RKO (cell line): ENCODE data around the gene NAA40.

Experiments used
- DNase-seq: peaks from one replicate; pipeline ENCODE4 v3.0.0-alpha.2; 2016; ENCODE audit warnings: low spot score

The NAA40 gene

DNA sequence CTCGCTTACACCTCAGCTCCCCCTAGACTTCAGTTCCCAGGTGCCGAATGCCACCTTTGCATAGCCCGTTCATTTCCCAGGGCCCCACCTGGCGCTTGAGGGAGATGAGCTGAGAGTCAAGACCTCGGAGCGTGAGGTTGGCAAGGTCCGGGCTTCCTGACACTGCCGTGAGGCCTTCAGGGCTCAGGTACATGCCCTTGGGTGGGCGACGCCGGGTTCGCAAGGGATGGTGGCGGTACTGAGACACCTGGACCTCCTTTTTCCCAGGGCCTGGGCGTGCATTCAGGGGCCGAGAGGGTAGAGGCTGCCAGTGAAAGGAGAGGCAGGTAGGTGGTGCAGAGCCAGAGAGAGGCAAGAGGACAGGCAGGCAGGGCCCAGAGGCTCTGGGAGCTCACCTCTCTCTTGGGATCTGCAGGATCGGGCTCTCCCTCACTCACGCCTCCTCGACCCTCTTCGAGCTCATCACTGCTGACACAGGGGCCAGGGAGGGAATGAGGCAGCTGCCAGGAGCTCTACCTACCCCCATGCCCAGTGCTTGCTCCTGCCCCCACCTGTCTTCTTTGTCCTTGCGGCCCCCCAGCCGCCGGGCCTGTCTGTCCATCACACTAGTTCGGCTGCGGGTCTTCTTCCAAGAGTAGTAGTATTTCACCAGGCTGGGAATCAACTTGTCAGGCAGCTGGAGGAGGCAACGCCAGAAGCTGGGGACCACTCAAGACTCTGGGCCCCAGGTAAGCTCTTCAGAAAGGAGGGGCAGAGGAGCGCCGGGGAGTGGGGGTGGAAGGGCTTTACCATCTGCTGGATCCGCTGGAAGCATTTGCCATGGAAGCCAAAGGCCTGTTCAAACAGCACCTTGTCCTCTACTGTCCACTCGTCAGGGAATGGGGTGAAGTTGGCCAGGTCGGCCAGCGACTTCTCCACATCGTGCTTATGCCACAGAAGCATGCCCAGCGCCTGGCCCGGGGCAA is 24.7 kb upstream of the NAA40 start:
- no peak for DNase-seq

DNA sequence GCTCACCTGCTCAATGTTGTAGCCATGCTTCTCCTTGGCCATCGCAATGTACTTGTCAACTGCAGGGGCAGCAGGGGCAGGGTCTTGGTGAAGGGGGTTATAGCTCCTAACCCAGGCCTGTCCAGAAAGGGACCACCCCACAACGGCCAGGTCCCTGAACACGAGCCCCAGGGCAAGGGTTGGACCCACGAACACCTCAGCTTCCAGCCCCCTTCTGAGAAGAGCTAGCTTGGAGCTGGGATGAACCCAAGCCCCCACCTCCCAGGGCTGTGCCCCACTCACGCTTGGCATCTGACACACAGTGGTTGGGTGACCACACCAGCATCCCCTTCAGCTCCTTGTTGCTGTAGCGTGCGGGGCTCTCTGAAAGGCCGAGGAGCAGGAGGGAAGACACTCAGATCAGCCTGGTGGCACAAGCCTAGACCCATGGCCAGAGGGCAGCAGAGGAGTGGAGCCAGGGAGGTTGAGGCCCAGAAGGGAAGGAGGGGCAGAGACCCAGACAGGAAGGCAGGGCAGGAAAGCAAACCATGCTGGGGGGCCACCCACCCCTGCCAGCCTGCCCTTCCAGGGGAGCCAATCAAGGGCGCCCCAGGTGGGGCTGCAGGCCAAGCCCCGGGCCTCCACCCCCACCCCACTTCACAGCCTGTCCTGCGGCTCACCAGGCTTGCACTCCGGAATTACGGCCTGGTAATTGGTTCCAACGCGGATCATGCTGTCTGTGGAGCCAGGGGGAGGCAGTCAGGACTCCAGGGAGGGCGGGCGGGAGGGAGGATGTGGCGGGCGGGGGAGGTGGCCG is 23.7 kb upstream of the NAA40 start:
- no peak for DNase-seq

GRCh38 chr11:63915961-63916836 is 22.6 kb upstream of the NAA40 start:
- DNase-seq: peak; percentile 53

GRCh38 chr11:63916837-63917691 is 21.7 kb upstream of the NAA40 start, which contains the start of gene RCOR2:
RCOR2 (minus strand) TSS chr11:63917164; CDS start chr11:63916456, 708 bp downstream.
- peak; percentile 85 for DNase-seq

- DNase-seq: no peak
Measured at GRCh38 chr11:63917692-63918506, 20.9 kb upstream of the NAA40 start.

- peak; percentile 39 for DNase-seq
Measured at GRCh38 chr11:63918507-63919191, 20.2 kb upstream of the NAA40 start.

- DNase-seq: peak; percentile 78
Measured at GRCh38 chr11:63919267-63920125, 19.3 kb upstream of the NAA40 start.

DNA sequence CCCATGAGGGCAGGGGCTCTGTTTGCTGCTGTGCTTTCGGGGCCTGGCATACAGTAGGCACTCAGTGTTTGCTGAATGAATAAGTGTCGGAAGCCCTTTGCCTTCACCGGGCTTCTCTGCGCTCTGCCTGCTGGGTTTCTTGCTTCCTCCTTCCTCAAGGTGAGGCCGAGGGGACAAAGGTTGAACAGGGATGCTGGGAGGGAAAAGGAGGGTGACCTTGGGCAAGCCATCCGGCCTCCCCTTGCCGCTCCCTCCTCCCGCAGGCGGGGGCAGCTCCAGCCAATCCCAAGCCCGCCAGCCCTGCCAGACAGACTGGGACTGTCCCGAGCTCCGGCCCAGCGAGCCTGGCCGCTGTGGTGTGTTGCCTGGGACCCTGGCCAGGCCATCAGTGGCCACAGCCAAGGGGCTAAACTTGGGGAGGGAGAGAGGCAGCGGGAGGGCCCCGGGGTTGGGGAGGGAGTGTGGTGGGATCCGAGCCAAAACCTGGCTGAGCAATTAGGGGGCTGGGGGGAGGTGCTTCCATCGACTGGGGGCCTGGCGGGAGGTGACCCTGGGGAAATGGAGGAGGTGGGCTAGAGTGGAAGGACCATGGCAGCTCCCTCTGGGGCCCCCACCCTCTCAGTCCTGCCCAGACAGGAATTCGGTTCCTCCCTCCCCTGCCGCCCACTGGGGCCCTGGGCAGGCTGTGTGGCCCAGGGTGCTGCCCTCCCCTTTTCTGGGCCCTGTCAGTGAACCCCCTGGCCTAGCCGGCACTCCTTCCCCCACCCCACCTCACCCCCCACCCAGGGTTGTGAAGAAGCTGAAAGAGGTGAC is 18.5 kb upstream of the NAA40 start:
- peak; percentile 62 for DNase-seq

- DNase-seq: no peak
Measured at GRCh38 chr11:63920939-63921417, 17.8 kb upstream of the NAA40 start.

GRCh38 chr11:63922673-63923192 is 16.1 kb upstream of the NAA40 start:
- DNase-seq: no peak

- DNase-seq: no peak
Measured at GRCh38 chr11:63923319-63923718, 15.5 kb upstream of the NAA40 start.

- no peak for DNase-seq
Measured at GRCh38 chr11:63929616-63930015, 9.2 kb upstream of the NAA40 start.

DNA sequence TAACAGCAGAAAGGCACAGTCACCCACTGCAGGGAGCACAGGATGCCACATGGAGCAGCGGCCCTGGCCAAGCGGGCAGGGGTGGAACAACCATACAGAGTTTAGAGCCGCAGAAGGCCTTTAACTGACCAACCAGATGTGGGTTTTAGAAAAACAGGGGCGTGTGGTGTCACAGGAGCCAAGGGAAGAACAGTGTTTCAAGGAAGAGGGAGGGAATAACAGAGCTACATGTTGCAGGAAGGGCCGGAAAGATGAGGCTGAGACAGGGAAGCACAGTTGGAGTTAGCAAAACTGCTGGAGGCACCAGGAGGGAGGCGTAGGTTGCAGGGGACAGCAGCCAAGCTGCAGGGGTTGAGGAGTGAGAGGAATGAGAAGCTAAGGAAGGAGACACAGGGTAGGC is 7.8 kb upstream of the NAA40 start:
- no peak for DNase-seq

GRCh38 chr11:63931876-63932275 is 6.9 kb upstream of the NAA40 start:
- DNase-seq: no peak

DNA sequence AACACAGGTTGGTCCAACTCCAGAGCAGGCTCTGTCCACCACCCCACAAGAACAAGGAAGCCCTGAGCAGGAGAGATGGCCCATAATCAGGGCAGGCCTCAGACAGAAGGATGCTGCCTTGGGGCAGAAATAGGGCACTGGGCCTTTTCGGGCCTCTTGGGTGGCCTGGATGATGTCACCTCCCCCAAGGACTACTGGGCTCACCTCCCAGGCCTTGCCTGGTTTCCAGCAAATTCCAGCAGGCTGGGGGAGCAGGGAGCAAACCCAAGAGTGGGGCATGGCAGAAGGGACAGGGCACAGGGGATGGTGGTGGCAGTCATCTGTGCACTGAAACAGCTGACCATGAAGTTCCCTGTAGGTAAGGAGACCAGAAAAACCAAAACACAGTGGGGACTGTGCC is 5.3 kb upstream of the NAA40 start:
- no peak for DNase-seq

- no peak for DNase-seq
Measured at GRCh38 chr11:63937713-63938478, 906 bp upstream of the NAA40 start.
